HG02759 (cell line): ENCODE measurements around the gene ARL3.

Experiments used
- ATAC-seq: cut with Tn5 transposase; IDR thresholded peaks from one replicate; pipeline ENCODE4 v1.9.1; 2021; ENCODE audit warnings: mild to moderate bottlenecking, moderate library complexity; ENCODE audit not compliant: unreplicated experiment

The ARL3 gene

GRCh38 chr10:102642736-102643335, 71.4 kb downstream of the ARL3 start:
- ATAC-seq: no peak

GRCh38 chr10:102641880-102642735, 72.1 kb downstream of the ARL3 start:
- ATAC-seq: peak; percentile 56

GRCh38 chr10:102641402-102641801, 72.8 kb downstream of the ARL3 start:
- ATAC-seq: no peak

GRCh38 chr10:102639537-102639936, 74.7 kb downstream of the ARL3 start:
- ATAC-seq: no peak

GRCh38 chr10:102635377-102635776, 78.8 kb downstream of the ARL3 start:
- no peak for ATAC-seq

GRCh38 chr10:102634686-102635085, 79.5 kb downstream of the ARL3 start:
- ATAC-seq: no peak

- no peak for ATAC-seq
These were observed 80.3 kb downstream of the ARL3 start for GRCh38 chr10:102633848-102634247.

- no peak for ATAC-seq
These were observed 80.9 kb downstream of the ARL3 start for GRCh38 chr10:102633287-102633686.

- ATAC-seq: no peak
These were observed 81.6 kb downstream of the ARL3 start for GRCh38 chr10:102632394-102633111.

GRCh38 chr10:102631525-102632393, 82.4 kb downstream of the ARL3 start:
- ATAC-seq: no peak

GRCh38 chr10:102630663-102631062, 83.5 kb downstream of the ARL3 start:
- ATAC-seq: no peak

GRCh38 chr10:102629661-102630614, 84.3 kb downstream of the ARL3 start:
- ATAC-seq: no peak

GRCh38 chr10:102628451-102628911, 85.7 kb downstream of the ARL3 start:
- no peak for ATAC-seq

GRCh38 chr10:102627736-102628293, 86.4 kb downstream of the ARL3 start:
- no peak for ATAC-seq

- ATAC-seq: no peak
These were observed 86.9 kb downstream of the ARL3 start for GRCh38 chr10:102627291-102627735.

- no peak for ATAC-seq
These were observed 88.0 kb downstream of the ARL3 start for GRCh38 chr10:102626026-102626685.

- ATAC-seq: no peak
These were observed 89.2 kb downstream of the ARL3 start for GRCh38 chr10:102624751-102625645.

- no peak for ATAC-seq
These were observed 90.1 kb downstream of the ARL3 start for GRCh38 chr10:102624094-102624493.
